Calu3 (cell line): ENCODE data around the gene ALDOB. TPM values are rescaled to one million over a fixed set of nuclear protein-coding genes. Genes with fewer than 3 reads are reported as not detected.

Source experiments
- BruUV-seq: library from RNA; stranded (reverse); fragments of 400-500 nt; replicated peaks from 2 replicates; lab custom pipeline; 2021; lab: Mats Ljungman, UMichigan
- CTCF ChIA-PET: fragments of 300-600 bp; sonication (Branson Sonifier 250); formaldehyde crosslinking; loops from one replicate; lab custom pipeline; 2022; ENCODE audit warnings: antibody characterized with exemption; lab: Charles Lee
- DNase-seq: peaks from one replicate; pipeline ENCODE4 v3.0.0; 2022
- H3K27ac Mint-ChIP-seq: one replicate; pipeline ENCODE4 v1.8.0; 2022; ENCODE audit warnings: mixed read lengths; ENCODE audit not compliant: unreplicated experiment
- H3K27me3 Mint-ChIP-seq: one replicate; pipeline ENCODE4 v1.8.0; 2022; ENCODE audit warnings: mixed read lengths; ENCODE audit not compliant: unreplicated experiment
- H3K36me3 Mint-ChIP-seq: one replicate; pipeline ENCODE4 v1.8.0; 2022; ENCODE audit warnings: mild to moderate bottlenecking, moderate library complexity, mixed read lengths; ENCODE audit not compliant: insufficient read depth, unreplicated experiment
- H3K4me1 Mint-ChIP-seq: one replicate; pipeline ENCODE4 v1.8.0; 2022; ENCODE audit warnings: mild to moderate bottlenecking, low read depth, mixed read lengths; ENCODE audit not compliant: unreplicated experiment
- H3K4me3 Mint-ChIP-seq: one replicate; pipeline ENCODE4 v1.8.0; 2022; ENCODE audit warnings: mild to moderate bottlenecking, low read depth, moderate library complexity, mixed read lengths; ENCODE audit not compliant: unreplicated experiment
- H3K9me3 Mint-ChIP-seq: one replicate; pipeline ENCODE4 v1.8.0; 2022; ENCODE audit warnings: low read depth, mixed read lengths; ENCODE audit not compliant: unreplicated experiment
- intact Hi-C: fragments of 100-400 bp; cut with micrococcal nuclease; formaldehyde crosslinking; loops from one replicate; pipeline ENCODE4 v1.10.0; 2022; ENCODE audit not compliant: unreplicated experiment
- total RNA-seq: library from RNA; stranded (reverse); gene quantifications from 2 replicates; pipeline ENCODE4 v1.2.3, GENCODE V29; 2022
- TF ChIP-seq, protein P1 (sequence below): fragments of 200-600 bp; IDR thresholded peaks from one replicate; pipeline ENCODE4 v1.8.0; 2022; ENCODE audit warnings: antibody characterized with exemption; ENCODE audit not compliant: unreplicated experiment

ALDOB gene
- total RNA-seq, 1 experiment from 2014 or later, result 7.4 TPM

DNA sequence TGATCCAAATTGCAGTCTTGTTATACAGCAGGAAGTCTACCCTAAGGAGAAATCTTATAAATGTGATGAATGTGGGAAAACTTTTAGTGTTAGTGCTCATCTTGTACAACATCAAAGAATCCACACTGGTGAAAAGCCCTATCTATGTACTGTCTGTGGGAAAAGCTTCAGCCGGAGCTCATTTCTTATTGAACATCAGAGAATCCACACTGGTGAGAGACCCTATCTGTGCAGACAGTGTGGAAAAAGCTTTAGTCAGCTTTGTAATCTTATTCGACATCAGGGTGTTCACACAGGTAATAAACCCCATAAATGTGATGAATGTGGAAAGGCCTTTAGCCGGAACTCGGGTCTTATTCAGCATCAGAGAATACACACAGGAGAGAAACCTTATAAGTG is 26.5 kb downstream of the ALDOB start:
- peaks cover 76% of the 10 kb centered on the region for H3K36me3 Mint-ChIP-seq
- no TSS peak for BruUV-seq
- H3K27me3 Mint-ChIP-seq, result no peaks in the 10 kb centered on the region
- H3K4me3 Mint-ChIP-seq, result no peak overlapping the region
- H3K27ac Mint-ChIP-seq, result peak overlapping the region; percentile 68
- TF ChIP-seq, protein P1, sequence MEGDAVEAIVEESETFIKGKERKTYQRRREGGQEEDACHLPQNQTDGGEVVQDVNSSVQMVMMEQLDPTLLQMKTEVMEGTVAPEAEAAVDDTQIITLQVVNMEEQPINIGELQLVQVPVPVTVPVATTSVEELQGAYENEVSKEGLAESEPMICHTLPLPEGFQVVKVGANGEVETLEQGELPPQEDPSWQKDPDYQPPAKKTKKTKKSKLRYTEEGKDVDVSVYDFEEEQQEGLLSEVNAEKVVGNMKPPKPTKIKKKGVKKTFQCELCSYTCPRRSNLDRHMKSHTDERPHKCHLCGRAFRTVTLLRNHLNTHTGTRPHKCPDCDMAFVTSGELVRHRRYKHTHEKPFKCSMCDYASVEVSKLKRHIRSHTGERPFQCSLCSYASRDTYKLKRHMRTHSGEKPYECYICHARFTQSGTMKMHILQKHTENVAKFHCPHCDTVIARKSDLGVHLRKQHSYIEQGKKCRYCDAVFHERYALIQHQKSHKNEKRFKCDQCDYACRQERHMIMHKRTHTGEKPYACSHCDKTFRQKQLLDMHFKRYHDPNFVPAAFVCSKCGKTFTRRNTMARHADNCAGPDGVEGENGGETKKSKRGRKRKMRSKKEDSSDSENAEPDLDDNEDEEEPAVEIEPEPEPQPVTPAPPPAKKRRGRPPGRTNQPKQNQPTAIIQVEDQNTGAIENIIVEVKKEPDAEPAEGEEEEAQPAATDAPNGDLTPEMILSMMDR, result no peak
- intact Hi-C loops, result no loop called here
- no peak for DNase-seq
- CTCF ChIA-PET, result interaction anchor here (0.6 kb wide), 1 partner anchor 11 kb away, joined by 3 read pairs; the partner anchor contains the start of genes MRPL50 and ZNF189
- H3K4me1 Mint-ChIP-seq, result no peaks in the 10 kb centered on the region
- peaks cover 31% of the 10 kb centered on the region for H3K9me3 Mint-ChIP-seq

DNA sequence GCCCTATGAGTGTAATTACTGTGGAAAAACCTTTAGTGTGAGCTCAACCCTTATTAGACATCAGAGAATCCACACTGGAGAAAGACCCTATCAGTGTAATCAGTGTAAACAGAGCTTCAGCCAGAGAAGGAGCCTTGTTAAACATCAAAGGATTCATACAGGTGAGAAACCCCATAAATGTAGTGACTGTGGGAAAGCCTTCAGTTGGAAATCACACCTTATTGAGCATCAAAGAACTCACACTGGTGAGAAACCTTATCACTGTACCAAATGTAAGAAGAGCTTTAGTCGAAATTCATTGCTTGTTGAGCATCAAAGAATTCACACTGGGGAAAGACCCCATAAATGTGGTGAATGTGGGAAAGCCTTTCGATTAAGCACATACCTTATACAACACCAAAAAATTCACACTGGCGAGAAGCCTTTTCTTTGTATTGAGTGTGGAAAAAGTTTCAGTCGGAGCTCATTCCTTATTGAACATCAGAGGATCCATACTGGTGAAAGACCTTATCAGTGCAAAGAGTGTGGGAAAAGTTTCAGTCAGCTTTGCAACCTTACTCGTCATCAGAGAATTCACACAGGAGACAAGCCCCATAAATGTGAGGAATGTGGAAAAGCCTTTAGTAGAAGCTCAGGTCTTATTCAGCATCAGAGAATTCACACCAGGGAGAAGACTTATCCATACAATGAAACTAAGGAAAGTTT is 27.0 kb downstream of the ALDOB start:
- H3K27ac Mint-ChIP-seq, result no peak overlapping the region
- no peak for DNase-seq
- BruUV-seq, result no TSS peak
- H3K4me1 Mint-ChIP-seq, result no peaks in the 10 kb centered on the region
- TF ChIP-seq, protein P1, result no peak
- H3K4me3 Mint-ChIP-seq, result no peak overlapping the region
- peaks cover 31% of the 10 kb centered on the region for H3K9me3 Mint-ChIP-seq
- intact Hi-C loops, result no loop called here
- no peaks in the 10 kb centered on the region for H3K27me3 Mint-ChIP-seq
- peaks cover 78% of the 10 kb centered on the region for H3K36me3 Mint-ChIP-seq
- CTCF ChIA-PET, result no interaction called here

DNA sequence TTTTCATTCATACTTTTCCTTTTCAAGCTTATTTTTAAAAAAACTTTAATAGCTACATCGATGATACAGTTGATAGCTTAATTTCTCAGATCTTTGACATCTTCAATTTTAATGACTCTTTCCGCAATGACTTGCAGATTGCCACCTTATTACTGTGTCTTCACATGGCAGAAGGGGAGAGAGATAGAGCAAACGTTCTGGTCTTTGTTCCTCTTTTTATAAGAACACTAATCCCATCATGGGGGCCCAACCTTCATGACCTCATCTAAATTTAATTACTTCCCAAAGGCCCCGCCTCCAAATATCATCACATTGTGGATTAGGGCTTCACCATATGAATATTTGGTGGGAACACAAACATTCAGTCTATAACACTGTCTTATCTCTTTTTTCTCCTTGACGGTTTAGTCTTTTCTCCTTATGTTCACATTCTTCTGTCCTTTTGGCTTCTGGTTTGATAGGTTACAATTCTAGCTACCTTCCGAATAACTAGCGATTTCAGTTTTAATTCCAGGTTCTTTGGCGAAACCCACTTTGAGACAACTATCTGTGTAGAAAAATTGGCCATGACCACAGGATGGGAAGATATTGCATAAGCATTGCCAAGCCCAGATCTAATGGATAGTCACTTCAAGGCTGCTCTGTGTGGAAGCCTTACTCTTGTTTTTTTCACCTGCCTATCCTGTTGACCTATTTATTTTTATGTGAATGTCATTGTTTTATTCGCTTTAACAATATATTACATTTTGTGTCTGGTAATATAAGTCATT is 31.9 kb downstream of the ALDOB start:
- Mint-ChIP-seq H3K27ac (no peak overlapping the region), H3K4me1 (peaks cover 21% of the 10 kb centered on the region), H3K9me3 (peaks cover 37% of the 10 kb centered on the region), H3K36me3 (peaks cover 96% of the 10 kb centered on the region), H3K4me3 (no peak overlapping the region), H3K27me3 (no peaks in the 10 kb centered on the region)
- BruUV-seq, result no TSS peak
- TF ChIP-seq, protein P1, result no peak
- CTCF ChIA-PET, result interaction anchor here (1.2 kb wide), 1 partner anchor 55 kb away, joined by 3 read pairs; no protein-coding TSS in a partner anchor
- DNase-seq, result no peak
- intact Hi-C loops, result no loop called here

DNA sequence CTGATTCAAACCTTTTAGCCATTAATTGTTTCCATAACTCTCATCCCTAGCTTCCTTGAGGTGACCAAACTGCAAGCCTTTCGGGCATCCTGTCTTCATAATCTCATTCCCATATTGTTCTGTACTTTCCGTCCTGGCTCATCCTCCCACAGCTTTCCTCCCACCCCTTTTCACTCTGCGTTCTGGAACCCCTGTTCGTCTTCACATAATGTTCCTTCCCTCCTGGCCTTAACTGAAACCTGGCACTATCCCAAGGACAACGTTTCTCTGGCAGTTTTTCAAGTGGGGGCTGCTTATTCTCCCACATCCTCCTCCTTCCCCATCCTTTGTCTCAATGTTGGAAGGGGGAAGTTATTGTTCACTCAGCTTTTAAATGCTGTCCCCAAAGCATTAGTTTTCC is 35.5 kb downstream of the ALDOB start:
- intact Hi-C loops, result no loop called here
- CTCF ChIA-PET, result interaction anchor here (2.1 kb wide), 1 partner anchor 49 kb away, joined by 21 read pairs; no protein-coding TSS in a partner anchor

More for the DNA sequence above, 35.5 kb downstream of the ALDOB start:
- BruUV-seq, result no TSS peak
- Mint-ChIP-seq H3K27me3 (no peaks in the 10 kb centered on the region), H3K27ac (peak overlapping the region; percentile 82), H3K36me3 (peaks cover 74% of the 10 kb centered on the region), H3K4me3 (peak overlapping the region; percentile 93), H3K9me3 (peaks cover 22% of the 10 kb centered on the region), H3K4me1 (peaks cover 29% of the 10 kb centered on the region)
- DNase-seq, result no peak
- TF ChIP-seq, protein P1, result no peak
